ENCODE measurements around the gene NOS1AP. TPM values are rescaled to one million over a fixed set of nuclear protein-coding genes. Genes with fewer than 3 reads are reported as not detected.

NOS1AP gene
- total RNA-seq, 1 donor = under 0.01 TPM

DNA sequence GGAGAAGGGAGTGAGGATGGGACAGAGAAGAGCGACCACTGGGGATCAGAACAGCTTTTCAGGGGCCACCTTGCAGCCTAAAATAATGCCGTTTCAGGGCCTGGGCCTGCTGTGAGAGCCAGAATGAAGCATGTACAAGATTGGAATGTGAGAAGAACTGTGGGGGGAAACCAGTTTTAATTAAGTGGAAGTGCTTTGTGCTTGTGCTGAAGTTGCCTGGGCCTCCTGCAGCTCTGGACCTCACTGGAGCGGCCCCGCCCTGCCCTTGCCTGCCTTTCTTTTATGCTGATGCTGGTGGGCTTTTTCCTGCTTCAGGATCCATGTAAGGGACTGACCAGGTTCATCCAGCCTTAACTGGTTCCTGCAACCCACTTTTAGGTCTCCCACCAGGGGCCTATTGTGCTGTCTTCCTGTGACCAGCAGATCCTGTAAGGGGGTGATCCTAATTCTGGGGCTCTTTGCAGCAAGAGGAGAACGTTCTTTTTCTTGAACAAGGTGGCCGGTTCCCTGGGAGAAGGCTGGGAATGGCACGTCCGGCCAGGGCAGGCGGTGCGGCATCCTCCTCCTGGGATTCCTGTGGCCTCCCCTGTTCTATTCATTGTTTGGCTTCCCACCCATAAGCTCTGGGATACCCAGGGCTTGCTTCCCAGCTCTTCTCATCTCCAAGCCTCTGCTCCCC is 315.2 kb downstream of the NOS1AP start:
- Histone ChIP-seq H3K9me3 (ENCODE audit: low read depth, low read length) (no peaks in the 10 kb centered on the region), H3K4me1 (ENCODE audit: insufficient read depth, low read length) (peaks cover 9% of the 10 kb centered on the region), H3K4me3 (ENCODE audit: low read length) (no peak overlapping the region), H3K27me3 (ENCODE audit: insufficient read depth, low read length) (no peaks in the 10 kb centered on the region)

DNA sequence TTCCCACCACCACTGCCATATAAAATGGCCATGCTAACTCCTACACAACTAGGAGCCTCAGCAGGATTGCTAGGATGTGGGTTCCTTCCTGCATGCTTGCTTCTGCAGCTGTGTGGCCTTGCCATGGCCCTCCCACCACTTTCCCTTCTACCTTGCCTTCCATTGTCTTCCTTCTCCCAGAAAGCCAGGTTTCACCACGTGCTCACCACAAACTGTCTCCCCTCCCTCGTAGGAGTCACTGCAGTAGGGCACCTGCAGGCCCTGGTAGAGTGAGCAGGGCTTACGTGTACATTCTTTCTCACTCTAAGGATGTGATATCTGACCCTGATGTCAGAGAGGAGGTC is 315.8 kb downstream of the NOS1AP start:
- no peak overlapping the region for H3K4me3 ChIP-seq (ENCODE audit: low read length)

DNA sequence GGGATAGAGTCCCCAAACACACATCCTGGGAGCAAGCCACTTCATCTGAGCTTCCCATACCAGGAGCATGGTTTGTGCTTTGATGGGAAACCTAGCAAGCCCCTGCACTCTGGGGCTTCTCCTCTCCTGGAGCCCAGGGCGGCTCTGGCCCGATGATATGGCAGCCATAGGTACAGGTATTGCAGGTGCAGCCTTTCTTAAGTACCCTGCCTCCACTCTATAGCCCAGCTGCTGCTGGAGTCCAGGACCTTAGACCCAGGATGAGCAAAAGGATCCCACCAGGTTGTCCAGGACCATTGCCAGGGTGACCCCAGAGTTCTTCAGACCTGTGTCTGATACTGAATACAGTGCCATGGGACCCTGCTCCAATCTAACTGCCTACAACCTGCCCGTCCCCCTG is 316.2 kb downstream of the NOS1AP start:
- Histone ChIP-seq H3K4me1 (ENCODE audit: insufficient read depth, low read length) (peaks cover 9% of the 10 kb centered on the region), H3K4me3 (ENCODE audit: low read length) (no peak overlapping the region), H3K27me3 (ENCODE audit: insufficient read depth, low read length) (no peaks in the 10 kb centered on the region), H3K9me3 (ENCODE audit: low read depth, low read length) (no peaks in the 10 kb centered on the region)

More for the DNA sequence above, 315.8 kb downstream of the NOS1AP start:
- peaks cover 9% of the 10 kb centered on the region for H3K4me1 ChIP-seq (ENCODE audit: insufficient read depth, low read length)
- H3K9me3 ChIP-seq (ENCODE audit: low read depth, low read length) = no peaks in the 10 kb centered on the region
- no peaks in the 10 kb centered on the region for H3K27me3 ChIP-seq (ENCODE audit: insufficient read depth, low read length)

DNA sequence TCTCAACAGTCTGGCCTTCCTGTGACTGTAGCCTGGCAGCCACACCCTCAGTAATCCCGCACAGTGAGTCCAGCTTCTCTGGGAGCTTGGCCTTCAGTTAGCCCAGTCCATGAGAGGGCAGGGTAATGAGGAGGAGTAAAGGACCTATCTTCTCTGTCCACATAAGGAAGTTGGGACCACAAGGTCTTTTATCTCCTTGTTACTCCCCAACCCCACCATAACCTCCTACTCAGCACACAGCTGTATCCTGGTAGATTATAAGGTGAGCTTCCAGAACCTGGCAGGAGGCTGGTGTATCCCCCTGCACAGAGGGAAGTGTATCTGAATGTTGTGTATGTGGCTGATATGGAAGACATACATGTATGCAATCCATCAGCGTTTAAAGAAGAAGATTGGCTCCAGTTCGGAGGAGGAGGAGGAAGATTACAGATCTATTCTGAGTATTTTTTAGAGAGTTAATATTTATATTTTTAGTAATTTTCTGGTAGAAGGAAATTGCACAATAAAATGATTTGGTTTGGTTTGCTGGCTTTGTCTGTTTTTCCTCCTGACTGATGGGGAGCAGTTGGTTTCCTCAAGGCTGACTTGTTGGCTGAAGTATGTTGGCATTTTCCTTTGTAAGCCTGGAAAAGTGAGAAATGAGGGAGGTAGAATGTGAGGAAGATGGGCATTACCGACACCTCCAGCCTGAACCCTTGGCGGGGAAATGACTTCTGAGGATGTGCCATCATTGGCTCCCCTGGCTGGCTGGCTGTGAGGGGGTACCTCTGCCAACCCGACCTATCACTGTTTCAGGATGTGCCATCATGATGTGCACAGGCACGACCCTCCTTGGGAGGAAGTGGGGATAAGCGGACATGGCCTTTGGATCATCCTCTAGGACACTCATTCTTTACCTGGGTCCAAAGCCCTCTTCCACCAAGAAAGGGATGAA is 317.1 kb downstream of the NOS1AP start:
- H3K4me3 ChIP-seq (ENCODE audit: low read length) = no peak overlapping the region
- H3K9me3 ChIP-seq (ENCODE audit: low read depth, low read length) = no peaks in the 10 kb centered on the region
- H3K4me1 ChIP-seq (ENCODE audit: insufficient read depth, low read length) = peaks cover 9% of the 10 kb centered on the region
- no peaks in the 10 kb centered on the region for H3K27me3 ChIP-seq (ENCODE audit: insufficient read depth, low read length)

DNA sequence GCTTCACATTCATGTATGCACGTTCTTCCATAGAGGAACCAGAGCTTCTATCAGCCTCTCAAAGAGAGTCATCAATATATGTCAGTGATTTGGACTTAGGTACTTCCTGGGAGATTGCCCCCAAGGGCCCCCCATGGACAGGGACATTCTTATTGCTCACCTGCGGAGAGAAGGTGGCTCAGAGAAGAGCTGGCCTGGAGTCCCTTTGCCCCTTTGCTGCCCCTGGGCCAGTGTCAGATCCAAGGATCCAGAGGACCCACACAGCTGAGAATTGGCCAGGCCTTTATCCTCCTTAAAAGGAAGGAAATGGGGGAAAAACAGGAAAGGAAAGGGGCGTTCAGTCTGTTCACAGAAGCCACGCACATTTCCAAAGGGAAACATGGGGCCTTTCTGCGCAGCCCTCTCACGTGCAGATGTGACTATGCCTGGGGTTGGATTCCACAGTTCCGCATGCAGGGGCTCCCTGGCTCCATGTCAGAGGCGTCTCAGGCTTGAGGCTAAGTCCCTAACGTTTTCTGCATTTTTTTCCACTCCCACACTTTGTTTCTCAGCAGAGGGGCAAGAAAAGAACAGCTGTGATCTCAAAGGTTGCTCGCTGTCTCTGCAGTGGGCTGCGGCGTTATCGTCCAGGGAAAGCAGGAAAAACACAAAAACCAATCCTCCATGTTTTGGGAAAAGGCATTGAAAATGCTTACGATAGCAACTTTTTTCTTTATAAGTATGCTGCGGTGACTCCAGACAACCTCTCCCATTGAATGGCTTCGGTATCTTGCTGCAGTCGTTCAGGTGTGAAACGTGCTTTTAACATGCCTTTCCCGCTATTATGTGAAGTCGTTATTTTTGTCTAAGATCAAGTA is 318.0 kb downstream of the NOS1AP start:
- H3K4me3 ChIP-seq (ENCODE audit: low read length) = no peak overlapping the region
- H3K9me3 ChIP-seq (ENCODE audit: low read depth, low read length) = no peaks in the 10 kb centered on the region
- no peaks in the 10 kb centered on the region for H3K27me3 ChIP-seq (ENCODE audit: insufficient read depth, low read length)
- peaks cover 12% of the 10 kb centered on the region for H3K4me1 ChIP-seq (ENCODE audit: insufficient read depth, low read length)

DNA sequence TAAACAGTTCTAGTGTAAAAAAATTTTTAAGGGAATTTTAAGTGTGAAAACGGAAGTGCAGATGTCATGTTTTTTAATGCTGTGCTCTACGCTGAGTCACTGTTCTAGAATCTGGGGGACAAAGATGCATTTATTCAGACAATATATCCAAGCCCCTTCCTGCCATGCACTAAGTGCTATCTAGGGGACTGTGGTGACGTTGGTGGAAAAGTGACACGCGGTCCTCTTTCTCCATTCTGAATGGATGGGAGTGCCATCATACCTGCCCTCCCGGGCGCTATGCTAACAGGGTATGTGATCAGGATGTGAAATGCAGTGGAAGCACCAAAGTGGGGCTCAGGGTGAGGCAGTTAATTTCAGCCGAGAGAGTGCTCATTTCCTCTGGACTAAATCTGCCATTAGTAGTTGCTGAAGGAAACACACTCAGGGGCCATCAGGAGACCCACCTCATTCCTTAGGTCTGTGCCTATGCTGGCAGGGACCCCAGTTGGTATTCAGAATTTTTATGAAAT is 318.6 kb downstream of the NOS1AP start:
- Histone ChIP-seq H3K27me3 (ENCODE audit: insufficient read depth, low read length) (no peaks in the 10 kb centered on the region), H3K4me3 (ENCODE audit: low read length) (no peak overlapping the region), H3K9me3 (ENCODE audit: low read depth, low read length) (no peaks in the 10 kb centered on the region)

DNA sequence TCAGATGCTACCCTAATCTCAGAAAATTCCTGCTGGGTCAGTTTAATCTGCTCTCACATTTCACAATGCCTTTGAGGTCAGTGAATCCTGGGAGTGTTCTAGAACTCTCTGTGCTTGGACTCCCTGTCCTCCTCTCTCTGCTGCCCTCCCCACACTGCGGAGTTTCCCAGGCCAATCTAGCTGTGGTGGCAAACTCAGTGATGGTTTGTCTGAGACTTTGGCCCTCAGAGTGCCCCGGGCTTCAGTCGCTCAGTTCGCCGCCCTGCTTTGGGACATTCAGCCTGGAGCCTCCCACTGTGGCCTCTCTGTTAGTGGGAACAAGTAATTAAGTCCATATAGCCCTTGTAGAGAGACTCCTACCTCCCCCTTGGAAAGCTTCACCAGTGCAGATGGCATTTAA is 319.1 kb downstream of the NOS1AP start:
- Histone ChIP-seq H3K9me3 (ENCODE audit: low read depth, low read length) (no peaks in the 10 kb centered on the region), H3K27me3 (ENCODE audit: insufficient read depth, low read length) (no peaks in the 10 kb centered on the region), H3K4me3 (ENCODE audit: low read length) (no peak overlapping the region), H3K4me1 (ENCODE audit: insufficient read depth, low read length) (peaks cover 12% of the 10 kb centered on the region)

More for the DNA sequence above, 318.6 kb downstream of the NOS1AP start:
- H3K4me1 ChIP-seq (ENCODE audit: insufficient read depth, low read length) = peaks cover 12% of the 10 kb centered on the region

DNA sequence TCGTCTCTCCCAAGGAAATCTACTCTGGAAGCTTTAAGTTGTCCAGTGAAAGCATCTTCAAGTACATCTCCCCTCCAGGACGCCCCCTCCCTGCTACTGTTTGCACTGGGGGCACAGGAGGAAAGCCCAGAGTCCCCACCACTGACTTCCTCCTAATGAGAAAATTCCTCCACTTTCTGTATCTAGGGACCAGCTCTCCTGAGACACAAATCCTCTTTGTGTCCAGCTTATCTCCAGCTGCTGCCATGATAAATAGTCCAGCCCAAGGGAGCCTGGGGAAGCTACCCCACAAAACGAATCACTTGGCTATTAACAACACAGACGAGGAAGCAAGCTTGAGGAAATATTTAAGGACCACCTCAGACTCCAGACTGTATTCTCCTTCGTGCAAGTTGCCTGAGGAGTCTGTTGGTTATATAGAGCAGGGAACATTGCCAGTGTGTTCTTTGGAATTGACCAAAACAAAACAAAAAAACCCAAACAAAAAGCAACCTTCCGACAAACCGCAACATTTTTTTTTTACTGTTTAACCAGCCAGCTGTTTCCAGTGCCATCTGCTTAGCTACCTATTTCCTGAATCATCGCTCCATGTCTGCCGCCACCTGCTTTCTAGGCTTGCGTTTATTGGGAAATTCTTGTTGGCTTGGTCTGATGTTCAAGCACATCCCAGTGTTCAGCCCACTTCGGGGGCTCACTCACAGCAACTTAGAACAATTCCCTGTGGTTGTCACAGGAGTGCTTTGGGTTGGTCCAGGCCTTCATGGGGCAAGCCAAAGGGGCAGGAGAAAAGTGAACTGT is 319.7 kb downstream of the NOS1AP start:
- peaks cover 12% of the 10 kb centered on the region for H3K4me1 ChIP-seq (ENCODE audit: insufficient read depth, low read length)
- no peaks in the 10 kb centered on the region for H3K27me3 ChIP-seq (ENCODE audit: insufficient read depth, low read length)
- no peaks in the 10 kb centered on the region for H3K9me3 ChIP-seq (ENCODE audit: low read depth, low read length)
- H3K4me3 ChIP-seq (ENCODE audit: low read length) = no peak overlapping the region

DNA sequence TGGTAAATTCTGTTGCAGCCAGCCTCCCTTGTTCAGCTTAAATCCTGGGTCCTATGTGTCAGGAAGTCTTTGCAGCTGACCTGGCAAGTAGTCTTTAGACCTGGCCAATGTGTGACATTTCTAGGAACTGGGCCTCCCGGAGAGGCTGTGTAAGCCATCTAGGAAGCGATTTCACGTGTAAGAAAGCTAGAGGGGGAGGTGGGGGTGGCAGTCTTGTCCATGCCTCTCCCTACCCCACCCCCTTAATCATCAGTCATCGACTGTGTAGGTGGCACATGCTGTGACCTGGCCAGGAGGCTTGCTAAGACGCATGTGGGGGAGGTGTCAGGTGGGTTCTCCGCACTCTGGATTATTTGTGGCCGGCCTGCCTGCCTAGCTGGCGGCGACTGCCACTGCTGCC is 320.5 kb downstream of the NOS1AP start:
- H3K27me3 ChIP-seq (ENCODE audit: insufficient read depth, low read length) = no peaks in the 10 kb centered on the region
- H3K9me3 ChIP-seq (ENCODE audit: low read depth, low read length) = no peaks in the 10 kb centered on the region
- peaks cover 12% of the 10 kb centered on the region for H3K4me1 ChIP-seq (ENCODE audit: insufficient read depth, low read length)
- H3K4me3 ChIP-seq (ENCODE audit: low read length) = no peak overlapping the region

DNA sequence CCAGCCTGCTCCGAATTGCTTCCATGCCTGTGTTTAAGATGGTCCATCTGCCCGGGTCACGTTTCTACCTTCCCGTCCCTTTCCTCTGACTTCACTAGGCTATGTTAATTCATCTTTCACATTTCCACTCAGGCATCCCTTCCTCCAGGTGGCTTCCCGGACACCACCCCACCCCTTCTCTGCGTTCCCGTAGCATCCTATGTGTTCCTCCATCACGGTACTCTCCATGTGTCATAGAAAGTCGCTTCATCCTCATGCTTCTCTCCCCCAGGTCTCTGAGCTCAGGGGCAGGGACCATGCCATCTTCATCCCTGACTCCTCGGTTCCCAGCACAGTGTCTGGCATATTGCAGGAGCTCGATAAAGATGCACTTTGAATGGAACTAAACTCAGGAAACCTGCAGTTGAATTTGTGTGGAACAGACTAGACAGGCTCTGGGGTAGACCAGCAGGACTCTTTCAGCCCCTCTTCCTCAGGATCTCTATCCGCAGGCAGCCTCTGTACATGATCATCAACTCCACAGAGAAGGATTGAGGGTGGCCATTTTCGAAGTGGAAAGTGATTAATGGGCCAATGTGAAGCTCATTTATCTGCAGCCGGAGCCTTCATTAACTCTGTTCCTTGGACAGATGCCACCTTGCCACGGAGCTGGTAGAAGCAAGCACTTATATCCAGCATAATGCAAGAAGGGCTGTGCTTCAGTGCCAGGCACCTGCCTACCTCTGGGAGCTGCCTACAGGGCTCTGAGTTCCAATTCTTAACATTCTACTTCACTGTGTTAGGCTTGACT is 321.1 kb downstream of the NOS1AP start:
- Histone ChIP-seq H3K27me3 (ENCODE audit: insufficient read depth, low read length) (no peaks in the 10 kb centered on the region), H3K4me1 (ENCODE audit: insufficient read depth, low read length) (peaks cover 12% of the 10 kb centered on the region), H3K4me3 (ENCODE audit: low read length) (no peak overlapping the region), H3K9me3 (ENCODE audit: low read depth, low read length) (no peaks in the 10 kb centered on the region)

DNA sequence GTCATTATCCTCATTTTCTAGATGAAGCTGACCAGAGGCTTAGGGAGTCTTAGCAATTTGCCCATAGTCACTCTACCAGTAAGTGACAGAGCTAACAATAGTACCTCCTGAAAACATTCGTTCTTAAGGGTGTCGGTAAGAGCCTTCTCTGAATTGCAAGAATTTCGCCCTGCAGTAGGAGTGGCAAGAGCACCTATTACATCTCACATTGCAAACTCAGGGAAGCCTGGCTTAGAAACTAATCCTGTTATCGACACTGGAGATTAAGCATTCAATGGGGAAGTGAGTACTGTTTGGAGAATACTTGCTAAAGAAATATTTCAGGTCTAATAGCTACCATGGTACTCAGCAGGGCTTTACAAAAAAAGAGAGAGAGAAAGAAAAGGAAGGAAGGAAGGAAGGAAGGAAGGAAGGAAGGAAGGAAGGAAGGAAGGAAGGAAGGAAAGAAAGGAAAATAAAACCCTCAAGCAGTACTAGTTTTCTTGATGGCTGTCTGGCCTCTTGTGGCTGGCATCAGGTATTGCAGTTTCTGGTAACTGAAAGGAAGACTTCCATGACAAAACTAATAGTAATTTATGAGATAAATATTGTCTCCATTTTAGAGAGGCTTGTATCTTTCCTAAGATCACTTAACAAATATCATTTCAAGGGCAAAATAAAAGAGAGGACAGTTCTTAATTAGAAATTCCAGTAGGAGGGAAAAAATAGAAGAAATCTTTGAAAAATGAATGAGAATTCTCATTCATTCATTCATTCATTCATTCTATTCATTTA is 322.5 kb downstream of the NOS1AP start:
- no peaks in the 10 kb centered on the region for H3K9me3 ChIP-seq (ENCODE audit: low read depth, low read length)
- no peak overlapping the region for H3K4me3 ChIP-seq (ENCODE audit: low read length)
- H3K27me3 ChIP-seq (ENCODE audit: insufficient read depth, low read length) = no peaks in the 10 kb centered on the region
- H3K4me1 ChIP-seq (ENCODE audit: insufficient read depth, low read length) = peaks cover 12% of the 10 kb centered on the region

DNA sequence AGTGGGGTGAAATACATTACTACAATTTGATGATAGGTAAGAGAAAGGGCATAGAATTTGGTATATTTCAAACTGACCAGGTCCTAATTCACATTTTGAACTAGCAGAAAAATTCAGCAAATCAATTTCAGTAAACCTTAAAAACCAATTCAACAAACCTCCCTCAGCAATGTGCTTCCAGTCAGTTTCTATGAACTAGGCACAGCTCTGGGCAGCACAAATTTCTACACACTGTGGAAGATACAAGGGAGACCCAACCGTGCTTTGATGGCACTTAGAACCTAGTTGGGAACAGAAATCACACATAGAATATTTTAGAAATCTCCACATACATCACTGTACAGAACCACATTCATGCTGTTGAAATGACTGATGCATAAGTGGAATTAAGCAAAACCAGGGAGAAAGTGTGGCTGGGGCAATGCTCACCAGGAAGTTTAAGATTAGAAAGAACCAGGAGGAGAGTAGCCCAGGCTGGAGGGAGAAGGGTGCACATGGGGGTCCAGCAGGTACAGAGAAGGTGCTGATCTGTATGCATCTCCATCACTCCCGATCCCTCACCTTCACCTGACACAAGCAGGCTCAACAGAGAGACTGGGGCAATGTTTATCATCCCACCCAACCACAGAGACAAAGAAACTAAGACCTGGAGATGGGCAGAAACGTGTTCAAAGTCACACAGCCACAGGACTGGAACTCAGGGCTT is 326.9 kb downstream of the NOS1AP start:
- H3K4me1 ChIP-seq (ENCODE audit: insufficient read depth, low read length) = peaks cover 4% of the 10 kb centered on the region
- no peak overlapping the region for H3K4me3 ChIP-seq (ENCODE audit: low read length)
- H3K9me3 ChIP-seq (ENCODE audit: low read depth, low read length) = no peaks in the 10 kb centered on the region
- H3K27me3 ChIP-seq (ENCODE audit: insufficient read depth, low read length) = peaks cover 10% of the 10 kb centered on the region

Measured in mononuclear cell (primary cell).